WTC11 (cell line): Measurements from ENCODE around the gene MOB1B. TPM values are rescaled to one million over a fixed set of nuclear protein-coding genes. Genes with fewer than 3 reads are reported as not detected.

Experiments
- ATAC-seq: fragments of 200-7000 bp; cut with Tn5 transposase; 2 replicates; pipeline ENCODE4 v1.10.0; 2021; ENCODE audit warnings: mild to moderate bottlenecking, moderate library complexity
- CTCF ChIA-PET: fragments of 300-600 bp; sonication (Branson Sonifier 250); formaldehyde crosslinking; loops from one replicate; lab custom pipeline; 2021; ENCODE audit warnings: antibody characterized with exemption; lab: Charles Lee
- POLR2A ChIA-PET: fragments of 350-600 bp; sonication (Branson Sonifier 250); formaldehyde crosslinking; loops from one replicate; lab custom pipeline; 2021; ENCODE audit warnings: antibody characterized with exemption; lab: Charles Lee
- DNase-seq: peaks from one replicate; pipeline ENCODE4 v3.0.0; 2021; ENCODE audit warnings: low spot score
- H3K27ac Mint-ChIP-seq: 2 replicates; pipeline ENCODE4 v1.8.0; 2021; ENCODE audit warnings: mixed read lengths
- H3K27me3 Mint-ChIP-seq: 2 replicates; pipeline ENCODE4 v1.8.0; 2021; ENCODE audit warnings: low read depth, mild to moderate bottlenecking, moderate library complexity, mixed read lengths
- H3K36me3 Mint-ChIP-seq: 2 replicates; pipeline ENCODE4 v1.8.0; 2021; ENCODE audit warnings: mixed read lengths
- H3K4me1 Mint-ChIP-seq: 2 replicates; pipeline ENCODE4 v1.8.0; 2022; ENCODE audit warnings: mixed read lengths
- H3K4me3 Mint-ChIP-seq: 2 replicates; pipeline ENCODE4 v1.8.0; 2021; ENCODE audit warnings: mild to moderate bottlenecking, moderate library complexity, mixed read lengths
- H3K9me3 Mint-ChIP-seq: 2 replicates; pipeline ENCODE4 v1.8.0; 2021; ENCODE audit warnings: mixed read lengths
- ATF3 ChIP-seq: sonication (generic); formaldehyde crosslinking; conservative IDR thresholded peaks from 2 replicates; pipeline ENCODE4 v1.8.1; 2022; ENCODE audit warnings: mild to moderate bottlenecking, missing genetic modification reagents
- CTCF ChIP-seq: fragments of 200-600 bp; IDR thresholded peaks from 2 replicates; pipeline ENCODE4 v1.8.0; 2022; ENCODE audit warnings: antibody characterized with exemption
- EMX1 ChIP-seq: fragments of 250-450 bp; sonication (Bioruptor Pico); IDR thresholded peaks from 2 replicates; pipeline ENCODE4 v1.8.0; 2021; ENCODE audit warnings: mild to moderate bottlenecking
- GABPB1 ChIP-seq: sonication (generic); formaldehyde crosslinking; IDR thresholded peaks from 2 replicates; pipeline ENCODE4 v1.8.1; 2023; ENCODE audit warnings: mild to moderate bottlenecking, missing genetic modification reagents
- HMGA2 ChIP-seq: fragments of 250-450 bp; sonication (Bioruptor Pico); IDR thresholded peaks from 2 replicates; pipeline ENCODE4 v1.4.0; 2021; ENCODE audit warnings: mild to moderate bottlenecking, moderate library complexity
- JAZF1 ChIP-seq: fragments of 250-450 bp; sonication (Bioruptor Pico); IDR thresholded peaks from 2 replicates; pipeline ENCODE4 v1.9.0; 2021; ENCODE audit warnings: moderate library complexity, mild to moderate bottlenecking, inconsistent platforms
- NR2C2 ChIP-seq: sonication (generic); formaldehyde crosslinking; IDR thresholded peaks from 2 replicates; pipeline ENCODE4 v1.8.0; 2022; ENCODE audit warnings: mild to moderate bottlenecking, missing genetic modification reagents
- OVOL2 ChIP-seq: fragments of 250-450 bp; sonication (Bioruptor Pico); IDR thresholded peaks from 2 replicates; pipeline ENCODE4 v1.9.0; 2021; ENCODE audit warnings: mild to moderate bottlenecking, borderline replicate concordance
- PRRX2 ChIP-seq: fragments of 250-450 bp; sonication (Bioruptor Pico); IDR thresholded peaks from 2 replicates; pipeline ENCODE4 v1.8.0; 2021; ENCODE audit warnings: mild to moderate bottlenecking
- TEAD1 ChIP-seq: sonication (generic); formaldehyde crosslinking; IDR thresholded peaks from 2 replicates; pipeline ENCODE4 v1.8.0; 2022; ENCODE audit warnings: mild to moderate bottlenecking, missing genetic modification reagents
- ZNF219 ChIP-seq: sonication (generic); formaldehyde crosslinking; IDR thresholded peaks from 2 replicates; pipeline ENCODE4 v1.8.0; 2023; ENCODE audit warnings: missing genetic modification reagents, mild to moderate bottlenecking, borderline replicate concordance
- ZNF232 ChIP-seq: sonication (generic); formaldehyde crosslinking; IDR thresholded peaks from 2 replicates; pipeline ENCODE4 v1.8.0; 2022; ENCODE audit warnings: mild to moderate bottlenecking, missing genetic modification reagents
- ZNF532 ChIP-seq: fragments of 250-450 bp; sonication (Bioruptor Pico); IDR thresholded peaks from 2 replicates; pipeline ENCODE4 v1.9.0; 2021; ENCODE audit warnings: mild to moderate bottlenecking, borderline replicate concordance
- total RNA-seq: library from RNA; stranded (reverse); gene quantifications from 3 replicates; pipeline ENCODE4 v1.2.3, GENCODE V29; 2021
- TF ChIP-seq, protein P1 (sequence below): sonication (generic); formaldehyde crosslinking; IDR thresholded peaks from 2 replicates; pipeline ENCODE4 v1.8.1; 2023; ENCODE audit warnings: mild to moderate bottlenecking, missing genetic modification reagents, moderate library complexity
- TF ChIP-seq, protein P2 (sequence below): sonication (generic); formaldehyde crosslinking; IDR thresholded peaks from 2 replicates; pipeline ENCODE4 v1.8.0; 2022; ENCODE audit warnings: missing genetic modification reagents

MOB1B gene
- total RNA-seq, 1 experiment from 2014 or later = 28.0 TPM

GRCh38 chr4:70863099-70863790, 38.9 kb upstream of the MOB1B start:
- Mint-ChIP-seq H3K9me3 (no peaks in the 10 kb centered on the region), H3K27ac (peak overlapping the region; percentile 72; the same call in 1 of the 2 replicates), H3K36me3 (no peaks in the 10 kb centered on the region), H3K4me3 (no peak overlapping the region), H3K4me1 (peaks cover 22% of the 10 kb centered on the region), H3K27me3 (no peaks in the 10 kb centered on the region)
- TF ChIP-seq, protein P1, sequence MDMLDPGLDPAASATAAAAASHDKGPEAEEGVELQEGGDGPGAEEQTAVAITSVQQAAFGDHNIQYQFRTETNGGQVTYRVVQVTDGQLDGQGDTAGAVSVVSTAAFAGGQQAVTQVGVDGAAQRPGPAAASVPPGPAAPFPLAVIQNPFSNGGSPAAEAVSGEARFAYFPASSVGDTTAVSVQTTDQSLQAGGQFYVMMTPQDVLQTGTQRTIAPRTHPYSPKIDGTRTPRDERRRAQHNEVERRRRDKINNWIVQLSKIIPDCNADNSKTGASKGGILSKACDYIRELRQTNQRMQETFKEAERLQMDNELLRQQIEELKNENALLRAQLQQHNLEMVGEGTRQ (CRISPR knock-in tag) = no peak
- TF ChIP-seq, protein P2, sequence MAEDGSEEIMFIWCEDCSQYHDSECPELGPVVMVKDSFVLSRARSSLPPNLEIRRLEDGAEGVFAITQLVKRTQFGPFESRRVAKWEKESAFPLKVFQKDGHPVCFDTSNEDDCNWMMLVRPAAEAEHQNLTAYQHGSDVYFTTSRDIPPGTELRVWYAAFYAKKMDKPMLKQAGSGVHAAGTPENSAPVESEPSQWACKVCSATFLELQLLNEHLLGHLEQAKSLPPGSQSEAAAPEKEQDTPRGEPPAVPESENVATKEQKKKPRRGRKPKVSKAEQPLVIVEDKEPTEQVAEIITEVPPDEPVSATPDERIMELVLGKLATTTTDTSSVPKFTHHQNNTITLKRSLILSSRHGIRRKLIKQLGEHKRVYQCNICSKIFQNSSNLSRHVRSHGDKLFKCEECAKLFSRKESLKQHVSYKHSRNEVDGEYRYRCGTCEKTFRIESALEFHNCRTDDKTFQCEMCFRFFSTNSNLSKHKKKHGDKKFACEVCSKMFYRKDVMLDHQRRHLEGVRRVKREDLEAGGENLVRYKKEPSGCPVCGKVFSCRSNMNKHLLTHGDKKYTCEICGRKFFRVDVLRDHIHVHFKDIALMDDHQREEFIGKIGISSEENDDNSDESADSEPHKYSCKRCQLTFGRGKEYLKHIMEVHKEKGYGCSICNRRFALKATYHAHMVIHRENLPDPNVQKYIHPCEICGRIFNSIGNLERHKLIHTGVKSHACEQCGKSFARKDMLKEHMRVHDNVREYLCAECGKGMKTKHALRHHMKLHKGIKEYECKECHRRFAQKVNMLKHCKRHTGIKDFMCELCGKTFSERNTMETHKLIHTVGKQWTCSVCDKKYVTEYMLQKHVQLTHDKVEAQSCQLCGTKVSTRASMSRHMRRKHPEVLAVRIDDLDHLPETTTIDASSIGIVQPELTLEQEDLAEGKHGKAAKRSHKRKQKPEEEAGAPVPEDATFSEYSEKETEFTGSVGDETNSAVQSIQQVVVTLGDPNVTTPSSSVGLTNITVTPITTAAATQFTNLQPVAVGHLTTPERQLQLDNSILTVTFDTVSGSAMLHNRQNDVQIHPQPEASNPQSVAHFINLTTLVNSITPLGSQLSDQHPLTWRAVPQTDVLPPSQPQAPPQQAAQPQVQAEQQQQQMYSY = no peak
- TF ChIP-seq EMX1 (CRISPR knock-in tag) = no peak
- no peak for TF ChIP-seq OVOL2 (CRISPR knock-in tag)
- TF ChIP-seq ZNF532 (CRISPR knock-in tag) = no peak
- no peak for TF ChIP-seq ATF3 (CRISPR knock-in tag)
- no peak for TF ChIP-seq ZNF219 (CRISPR knock-in tag)
- ChIA-PET CTCF (no interaction called here), POLR2A (no interaction called here)
- no peak for DNase-seq
- ATAC-seq = peak; percentile 19; the same call in 1 of the 2 replicates

- Mint-ChIP-seq H3K4me3 (no peak overlapping the region), H3K27ac (peak overlapping the region; percentile 36), H3K36me3 (no peaks in the 10 kb centered on the region), H3K9me3 (no peaks in the 10 kb centered on the region), H3K27me3 (no peaks in the 10 kb centered on the region), H3K4me1 (peaks cover 16% of the 10 kb centered on the region)
- ATAC-seq = peak; percentile 90
- peak; percentile 22; the same call in 1 of the 2 replicates for TF ChIP-seq TEAD1 (CRISPR knock-in tag)
- no peak for TF ChIP-seq PRRX2
- CTCF ChIA-PET = no interaction called here
- DNase-seq = no peak
- POLR2A ChIA-PET = no interaction called here
Observed at GRCh38 chr4:70868778-70869177, 33.4 kb upstream of the MOB1B start.

GRCh38 chr4:70873216-70873615, 29.0 kb upstream of the MOB1B start:
- CTCF ChIA-PET = no interaction called here
- Mint-ChIP-seq H3K4me3 (no peak overlapping the region), H3K36me3 (no peaks in the 10 kb centered on the region), H3K4me1 (peaks cover 9% of the 10 kb centered on the region), H3K27ac (no peak overlapping the region), H3K9me3 (no peaks in the 10 kb centered on the region), H3K27me3 (no peaks in the 10 kb centered on the region)
- DNase-seq = no peak
- no peak for ATAC-seq
- POLR2A ChIA-PET = no interaction called here
- TF ChIP-seq NR2C2 (CRISPR knock-in tag) = no peak
- no peak for TF ChIP-seq JAZF1 (CRISPR knock-in tag)
- no peak for TF ChIP-seq HMGA2 (CRISPR knock-in tag)
- TF ChIP-seq CTCF = no peak
- TF ChIP-seq ZNF232 (CRISPR knock-in tag) = no peak
- TF ChIP-seq ZNF532 (CRISPR knock-in tag) = no peak
- TF ChIP-seq GABPB1 (CRISPR knock-in tag) = no peak
